OCI-LY7 (cell line): ENCODE results near the gene KANSL1.

Source experiments
- CTCF ChIP-seq: fragments of 200-600 bp; sonication (generic); conservative IDR thresholded peaks from 2 replicates; pipeline ENCODE4 v1.5.1; 2014; ENCODE audit warnings: mild to moderate bottlenecking, antibody characterized with exemption, low read length, moderate library complexity, mixed read lengths
- EZH2phosphoT487 ChIP-seq: fragments of 200-600 bp; sonication (generic); IDR thresholded peaks from 2 replicates; pipeline ENCODE4 v1.6.1; 2018; ENCODE audit warnings: low read depth, borderline replicate concordance, mild to moderate bottlenecking, mixed run types, antibody characterized with exemption, low read length, moderate library complexity, mixed read lengths

GRCh38 chr17:46127524-46127923 lies 65.7 kb downstream of the KANSL1 start:
- TF ChIP-seq CTCF: no peak
- TF ChIP-seq EZH2phosphoT487: no peak
